HUDEP-2 (cell line): ENCODE data around the gene RBM17.
A peak's percentile ranks its signal among the peaks of the same experiment; 100 is the strongest.
"Not testable (repeated sequence)": the region's sequence is repeated elsewhere in the genome, so short reads cannot be mapped to it uniquely, and the experiment has no call there.

Experiments used
- DNase-seq, 76 experiments: peaks; one replicate each; lab custom pipeline; 2025; ENCODE audit not compliant: unreplicated experiment in 76 of 76; lab: John Stamatoyannopoulos, UW

Gene RBM17

DNA sequence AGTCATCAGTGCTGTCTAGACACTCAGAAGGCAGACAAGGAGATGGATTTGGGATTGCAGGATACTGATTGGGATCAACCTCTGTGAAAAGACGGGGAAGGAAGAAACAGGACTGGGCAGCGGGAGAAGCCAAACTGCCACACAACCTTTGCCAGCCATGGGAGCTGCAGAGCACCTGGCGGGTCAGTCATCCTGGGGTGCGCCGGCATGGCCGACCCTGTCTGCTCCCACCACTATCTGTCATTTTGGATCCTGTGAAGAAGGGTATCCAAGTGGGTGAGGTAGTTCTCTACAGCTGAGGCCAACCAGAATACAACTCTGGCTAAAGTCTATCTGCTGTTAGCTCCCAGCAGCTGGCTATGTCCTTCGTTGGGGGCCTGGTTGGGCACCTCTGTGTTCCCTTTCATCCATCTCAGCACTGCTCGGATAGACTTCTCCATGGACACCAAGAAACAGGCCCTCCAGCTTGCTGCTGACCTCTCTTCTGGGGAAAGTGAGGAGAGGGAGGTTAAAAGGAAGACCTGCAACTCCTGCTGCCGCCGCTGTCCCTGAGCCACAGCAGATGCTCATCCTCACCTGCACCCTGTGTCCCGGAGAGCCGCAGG lies 11.7 kb upstream of the RBM17 start:
- no peak for DNase-seq

DNA sequence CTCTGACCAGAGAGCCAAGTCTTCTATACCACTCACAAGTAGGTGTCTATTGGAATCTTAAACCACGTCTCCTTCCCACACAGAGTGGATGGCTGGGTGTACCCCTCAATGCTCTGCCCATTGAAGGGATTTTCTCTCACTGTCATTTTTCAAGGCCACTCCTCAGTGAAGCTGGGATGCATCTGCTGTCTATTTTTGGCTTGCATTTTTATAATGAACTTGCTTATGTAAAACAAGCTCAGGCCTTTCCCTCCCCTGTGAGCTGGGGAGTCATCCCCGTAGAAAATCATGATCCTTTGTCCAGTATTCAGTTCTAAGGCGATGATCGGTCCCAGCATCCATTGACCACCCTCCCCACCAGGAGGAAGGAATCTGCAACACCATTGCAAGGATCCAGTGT lies 9.8 kb upstream of the RBM17 start:
- DNase-seq = no peak

DNA sequence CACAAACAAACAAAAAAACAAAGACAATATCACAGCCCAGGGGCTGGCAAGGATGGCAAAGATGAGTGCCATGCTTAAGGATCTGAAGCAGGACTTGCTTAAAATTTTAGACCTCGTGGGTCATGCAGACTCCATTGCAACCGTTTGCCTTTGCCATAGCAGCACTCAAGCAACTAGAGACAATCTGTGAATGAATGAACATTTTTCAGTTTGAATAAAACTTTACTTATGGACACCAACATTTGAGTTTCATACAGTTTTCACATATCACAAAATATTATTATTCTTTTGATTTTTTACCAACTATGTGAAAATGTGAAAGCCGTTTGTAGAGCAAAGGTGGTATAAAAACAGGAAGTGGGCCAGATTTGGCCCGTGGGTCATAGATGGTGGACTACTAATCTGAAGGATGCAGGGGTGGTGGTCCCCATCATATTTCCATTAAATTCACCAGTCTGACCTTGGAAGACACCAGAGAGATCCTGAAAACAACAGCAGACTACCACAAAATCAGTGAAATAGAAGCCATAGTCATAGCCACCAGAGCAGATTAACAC lies 8.3 kb upstream of the RBM17 start:
- no peak for DNase-seq

DNA sequence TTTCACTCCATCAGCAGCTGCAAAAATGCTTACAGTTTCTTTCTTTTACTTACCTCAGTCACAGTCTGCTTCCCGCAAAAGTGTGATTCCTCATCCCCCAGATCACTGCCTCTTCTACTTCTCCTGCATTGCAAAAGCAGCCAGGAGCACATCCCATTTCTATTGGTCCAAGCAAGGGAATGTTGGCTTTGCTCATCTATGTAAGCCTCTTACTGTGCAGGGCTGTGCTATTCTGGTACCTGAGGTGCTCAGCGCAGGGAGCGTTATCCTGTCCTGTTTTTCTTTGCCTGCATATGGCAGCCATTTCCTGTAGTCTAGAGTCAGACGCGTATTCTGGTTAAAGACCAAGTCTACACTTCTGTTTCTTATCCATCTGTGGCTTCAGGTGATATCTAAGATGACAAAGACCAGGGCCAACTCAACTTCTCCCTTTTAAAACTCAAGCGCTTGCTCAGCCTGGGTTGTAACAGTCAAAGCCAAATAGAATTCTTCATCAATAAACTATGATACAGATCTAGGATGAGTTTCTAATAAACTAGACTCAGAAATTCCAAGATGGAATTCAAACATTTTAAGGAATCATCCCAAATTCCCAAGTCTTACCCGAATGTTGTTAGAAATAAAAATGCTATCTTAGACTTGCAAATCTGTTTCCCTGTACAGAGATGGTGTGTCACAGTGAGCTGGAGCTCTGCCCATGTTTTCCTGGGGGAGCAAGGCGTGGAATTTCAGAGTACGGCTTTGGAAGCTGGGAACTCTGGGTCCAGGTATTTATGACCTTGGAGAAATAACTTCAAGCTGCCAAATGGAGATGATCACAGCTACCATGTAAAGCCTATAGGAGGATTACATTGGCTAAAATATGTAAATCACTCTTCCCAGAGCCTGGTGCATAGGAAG lies 6.1 kb upstream of the RBM17 start:
- no peak for DNase-seq

DNA sequence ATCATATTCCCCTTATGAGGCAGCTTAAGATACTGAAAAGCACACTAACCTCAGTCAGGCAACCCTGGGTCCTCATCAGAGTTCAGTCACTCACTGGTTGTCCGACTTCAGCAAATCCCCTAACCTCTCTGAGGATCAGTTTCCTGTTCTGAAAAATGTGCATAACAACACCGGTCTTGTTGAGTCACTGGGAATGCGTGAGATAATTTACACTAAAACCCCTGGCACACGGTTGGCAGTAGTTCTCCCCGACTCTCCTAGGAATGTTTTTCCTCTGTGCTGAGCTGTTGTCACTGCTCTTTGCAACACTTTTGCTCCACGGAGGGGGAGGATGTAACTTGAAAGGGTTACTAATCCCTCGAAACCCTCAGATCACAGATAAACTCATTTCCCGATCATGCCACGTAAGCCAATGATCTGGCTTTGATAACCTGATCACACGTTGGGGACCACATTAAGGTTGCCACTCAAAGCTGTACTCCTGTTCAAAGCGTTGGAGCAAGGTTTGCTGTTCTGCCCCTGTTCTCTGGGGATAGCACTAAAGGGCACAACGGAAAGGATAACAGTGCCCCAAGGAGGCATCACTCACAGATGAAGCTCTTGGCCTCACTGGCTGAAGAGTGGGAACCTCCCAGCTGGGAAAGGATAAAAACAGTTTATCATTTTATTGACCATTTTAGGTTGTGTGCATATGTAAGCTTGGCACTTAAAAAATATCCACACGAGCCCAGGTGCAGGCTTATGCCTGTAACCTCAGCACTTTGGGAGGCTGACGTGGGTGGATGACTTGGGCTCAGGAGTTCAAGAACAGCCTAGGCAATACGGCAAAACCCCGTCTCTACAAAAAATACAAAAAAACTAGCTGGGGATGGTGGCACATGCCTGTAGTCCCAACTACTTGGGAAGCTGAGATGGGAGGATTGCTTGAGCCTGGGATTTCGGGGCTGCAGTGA lies 5.0 kb upstream of the RBM17 start:
- no peak for DNase-seq

DNA sequence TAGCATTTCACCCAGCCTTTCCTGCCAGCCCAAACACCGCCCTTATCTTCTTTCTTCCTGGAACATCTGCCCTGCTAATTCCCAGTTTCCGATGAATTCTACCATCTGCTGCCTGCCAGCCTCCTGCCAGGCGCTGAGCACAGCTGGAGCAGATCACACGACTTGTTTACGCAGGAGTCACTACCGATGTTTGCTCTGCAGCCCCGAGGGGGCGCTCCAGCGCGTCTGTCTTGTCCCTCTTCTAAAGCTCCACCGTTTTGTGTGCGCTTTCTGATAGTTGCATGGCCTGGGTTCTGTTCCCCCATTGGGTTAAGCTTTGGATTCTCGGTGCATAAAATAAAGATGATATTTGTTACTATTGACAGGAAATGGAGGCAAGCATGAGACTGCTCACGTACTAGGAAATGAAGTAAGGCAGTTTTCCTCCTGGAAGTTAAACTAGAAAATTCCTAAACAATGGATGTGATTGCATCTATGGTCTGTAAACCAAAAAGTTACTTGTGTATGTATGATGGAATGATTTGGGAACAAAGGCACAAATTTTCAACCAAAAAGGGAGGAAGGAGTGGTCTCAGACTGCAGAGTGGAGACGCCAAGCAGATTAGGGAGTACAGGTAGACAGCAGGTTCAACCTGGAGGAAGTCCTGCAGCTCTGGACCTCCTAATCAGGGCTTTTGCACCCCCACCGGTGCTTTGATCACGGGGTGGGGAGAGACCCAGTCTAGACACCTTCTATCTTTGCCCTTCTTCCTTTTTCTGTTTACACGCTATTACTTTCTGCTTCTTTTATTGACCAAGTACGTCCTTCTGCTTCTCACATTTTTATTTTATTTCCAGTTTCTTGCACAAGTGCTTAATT lies 2.2 kb upstream of the RBM17 start:
- DNase-seq = peak in 73 of 76 experiments; percentile 10 to 83 (median 68)

DNA sequence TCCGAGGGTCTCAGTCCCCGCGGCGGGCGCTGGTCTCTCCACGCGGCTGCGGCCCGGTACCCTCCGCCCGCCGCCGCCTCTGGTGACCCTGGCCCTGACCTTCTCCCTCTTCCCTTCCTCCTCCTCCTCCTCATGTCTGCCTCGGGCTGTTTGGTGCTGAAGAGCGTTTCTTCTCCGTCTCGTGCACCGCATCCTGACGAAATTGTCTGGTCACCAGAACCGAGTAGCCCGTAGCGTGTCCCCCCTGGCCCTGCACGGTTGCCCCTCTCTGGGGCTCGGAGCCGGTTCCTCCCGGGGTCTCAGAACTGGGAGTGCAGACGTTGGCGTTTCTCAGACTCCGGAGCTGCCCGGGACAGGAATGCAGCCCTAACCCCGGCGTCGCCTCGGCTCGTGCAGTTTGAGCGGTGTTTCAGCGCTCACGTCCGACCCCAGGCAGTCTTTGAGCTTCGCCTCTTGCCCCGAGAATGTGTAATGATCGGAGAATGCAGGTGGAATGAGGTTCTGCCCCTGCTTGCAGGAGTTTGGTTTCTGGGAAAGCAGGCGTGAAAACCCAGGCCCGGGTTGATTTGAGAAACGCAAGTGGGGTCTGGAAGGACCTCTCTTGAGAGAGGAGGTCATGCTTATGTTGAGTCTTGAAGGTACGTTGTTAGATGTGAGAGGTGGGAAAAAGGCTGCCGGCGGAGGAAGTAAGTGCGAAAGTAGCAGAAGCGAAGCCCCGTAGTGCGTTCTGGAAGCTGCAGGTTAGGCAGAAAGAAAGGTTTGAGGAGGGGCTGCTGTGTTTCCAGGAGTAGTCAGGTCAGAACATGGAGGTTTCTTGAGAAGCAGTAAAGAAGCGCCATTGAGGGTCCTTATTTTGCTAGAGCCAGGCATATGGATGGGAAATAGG lies 743 bp downstream of the RBM17 start:
- DNase-seq = peak in 4 of 76 experiments; percentile 10 to 39 (median 22)

DNA sequence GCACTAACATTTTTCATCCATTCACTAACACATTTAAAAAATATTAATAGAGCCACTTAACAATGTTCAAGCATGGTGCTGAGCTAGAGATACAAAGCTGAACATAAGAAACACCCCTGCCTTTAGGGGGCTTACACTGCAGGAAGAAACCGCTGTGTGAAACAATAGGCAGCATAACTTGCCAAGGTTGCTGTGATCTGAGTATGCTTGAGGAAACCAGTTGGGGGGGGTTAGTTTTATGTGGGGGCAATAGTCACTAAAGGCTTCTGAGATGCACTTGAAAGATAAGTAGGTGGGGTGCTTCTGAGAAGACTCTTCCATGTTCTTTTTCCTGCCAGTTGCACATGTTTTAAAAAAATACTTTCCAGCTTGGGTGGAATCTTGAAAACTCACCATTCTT lies 2.8 kb downstream of the RBM17 start:
- peak in 7 of 76 experiments; percentile 1 to 29 (median 7) for DNase-seq

DNA sequence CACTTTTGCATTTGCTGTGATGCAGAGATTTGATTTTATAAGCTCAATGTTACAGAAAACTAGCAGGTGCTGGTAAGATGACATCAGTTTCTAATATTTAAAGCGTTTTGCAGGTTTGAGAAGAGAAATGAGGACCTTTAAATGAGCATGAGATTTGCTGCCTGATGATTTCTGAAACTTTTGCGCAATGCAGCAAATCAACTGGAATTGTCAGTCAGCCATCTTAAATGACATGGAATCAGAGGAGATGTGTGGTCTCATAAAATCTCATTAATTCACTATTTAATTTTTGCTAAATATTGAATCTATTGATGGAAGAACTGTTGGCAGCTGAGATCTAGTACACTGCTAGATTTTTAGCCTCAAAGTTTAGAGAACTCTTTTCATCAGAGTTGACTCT lies 3.9 kb downstream of the RBM17 start:
- no peak for DNase-seq

DNA sequence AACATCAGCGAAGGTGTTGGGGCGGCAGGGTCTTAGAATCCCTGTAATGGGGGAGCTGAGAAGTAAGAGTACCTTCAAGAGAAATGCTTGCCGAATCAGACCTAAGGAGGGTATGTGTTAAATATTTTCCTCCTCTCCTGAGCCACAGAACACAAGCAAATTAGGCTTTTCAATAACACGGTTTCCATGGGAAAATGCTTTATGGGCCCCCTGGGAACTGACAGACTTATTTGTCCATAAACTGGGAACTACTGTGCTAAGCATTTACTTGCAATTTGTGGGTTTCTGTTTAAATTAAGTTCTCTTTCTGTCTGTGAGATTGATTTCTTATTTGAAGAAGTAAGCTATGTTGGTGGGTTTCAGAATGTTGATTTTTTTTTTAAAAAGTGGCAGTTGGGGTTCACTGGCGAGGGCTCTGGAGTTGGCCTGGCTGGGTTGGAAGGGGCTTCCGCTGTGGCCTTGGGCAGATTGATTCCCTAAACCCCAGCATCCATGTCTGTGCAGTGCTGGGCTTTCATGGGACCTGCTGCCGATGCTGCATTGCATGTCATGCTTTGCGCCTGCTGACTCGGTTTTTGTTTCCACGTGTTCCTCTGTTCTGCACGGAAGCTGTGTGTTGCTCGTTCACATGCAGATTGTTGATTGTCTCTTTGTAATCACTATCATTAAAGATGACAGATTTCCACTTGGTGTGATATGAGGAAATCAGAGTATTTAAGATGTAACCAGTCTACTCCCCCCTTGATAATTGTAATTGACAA lies 7.2 kb downstream of the RBM17 start:
- no peak for DNase-seq

DNA sequence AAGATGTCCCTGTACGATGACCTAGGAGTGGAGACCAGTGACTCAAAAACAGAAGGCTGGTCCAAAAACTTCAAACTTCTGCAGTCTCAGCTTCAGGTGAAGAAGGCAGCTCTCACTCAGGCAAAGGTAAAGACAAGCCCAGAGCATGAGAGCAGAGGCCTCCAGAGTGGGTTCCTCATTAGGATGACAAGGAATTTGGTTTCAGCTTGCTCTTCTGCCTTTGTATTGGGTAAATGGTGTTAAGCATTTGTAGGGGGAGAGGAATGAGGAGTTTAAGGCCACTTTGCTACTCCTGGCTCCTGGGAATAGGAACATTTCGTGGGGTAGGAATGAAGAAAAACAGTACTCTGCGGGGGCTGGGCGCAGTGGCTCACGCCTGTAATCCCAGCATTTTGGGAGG lies 8.2 kb downstream of the RBM17 start:
- no peak for DNase-seq

DNA sequence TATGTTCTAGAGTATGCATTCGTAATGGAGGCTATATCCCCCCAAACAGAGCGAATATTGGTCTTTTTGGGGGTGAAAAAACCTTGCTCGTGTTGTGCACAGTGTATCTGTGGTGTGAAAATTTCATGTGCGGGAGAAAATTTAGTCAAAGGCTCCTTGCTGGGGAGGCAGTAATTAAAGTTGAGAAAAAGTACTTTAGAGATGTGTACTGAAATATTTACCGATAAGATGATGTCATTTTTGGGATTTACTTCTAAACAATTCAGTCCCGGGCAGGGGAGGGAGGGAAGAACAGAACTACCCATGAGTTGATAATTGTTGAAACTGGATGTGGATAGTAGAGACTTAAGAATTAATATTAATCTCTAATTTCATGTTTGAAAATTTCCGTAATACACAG lies 9.3 kb downstream of the RBM17 start:
- no peak for DNase-seq

DNA sequence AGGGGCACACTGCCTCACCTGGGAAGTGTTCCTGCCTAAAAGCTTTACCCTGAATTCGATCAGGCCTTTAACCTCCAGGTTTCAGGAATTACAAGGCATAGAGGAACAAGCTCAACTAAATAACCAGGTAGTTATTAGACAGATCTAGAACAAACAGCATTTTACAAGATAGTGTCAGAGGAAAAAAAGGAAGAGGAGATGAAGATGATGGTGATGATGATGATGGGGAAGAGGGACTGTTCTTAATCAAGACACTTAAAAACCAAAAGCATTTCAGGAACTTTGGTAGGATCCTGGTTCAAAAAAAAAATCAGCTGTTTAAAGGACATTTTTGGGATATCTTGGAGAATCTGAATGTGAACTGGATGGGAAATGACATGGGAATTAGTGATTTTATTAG lies 11.5 kb downstream of the RBM17 start:
- no peak for DNase-seq

DNA sequence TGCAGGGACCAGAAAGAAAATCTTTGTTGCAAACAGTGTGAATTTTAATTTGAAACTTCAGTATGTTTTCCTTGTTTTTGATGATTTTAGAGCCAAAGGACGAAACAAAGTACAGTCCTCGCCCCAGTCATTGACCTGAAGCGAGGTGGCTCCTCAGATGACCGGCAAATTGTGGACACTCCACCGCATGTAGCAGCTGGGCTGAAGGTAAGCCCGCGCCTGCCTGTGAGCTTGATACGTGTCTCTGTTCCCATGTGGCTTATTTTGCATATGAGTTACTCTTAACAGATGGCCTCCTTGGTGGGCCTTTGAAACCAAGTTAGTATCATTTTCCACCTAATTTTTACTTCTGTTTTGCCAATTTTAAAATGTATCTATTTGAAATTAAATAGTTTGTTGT lies 12.3 kb downstream of the RBM17 start:
- no peak for DNase-seq

DNA sequence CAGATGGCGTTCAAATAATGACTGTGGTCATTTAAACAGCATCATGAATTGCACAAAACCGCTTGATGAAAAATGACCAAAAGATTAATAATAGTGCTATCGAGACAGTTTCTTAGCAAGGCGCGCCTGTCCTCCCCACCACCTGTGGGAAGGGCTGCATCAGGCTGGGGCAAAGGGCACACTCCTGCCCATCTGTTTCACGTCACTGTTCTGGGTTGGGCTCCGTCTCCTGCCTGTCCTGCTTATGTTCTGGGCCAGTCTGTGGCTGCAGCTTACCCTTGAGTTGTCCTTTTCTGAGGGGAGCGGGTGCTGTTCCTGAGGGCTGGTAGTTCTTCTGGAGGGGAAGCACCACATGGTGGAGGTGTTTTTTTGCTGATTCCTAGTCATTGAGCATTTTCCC lies 13.3 kb downstream of the RBM17 start:
- DNase-seq = no peak

DNA sequence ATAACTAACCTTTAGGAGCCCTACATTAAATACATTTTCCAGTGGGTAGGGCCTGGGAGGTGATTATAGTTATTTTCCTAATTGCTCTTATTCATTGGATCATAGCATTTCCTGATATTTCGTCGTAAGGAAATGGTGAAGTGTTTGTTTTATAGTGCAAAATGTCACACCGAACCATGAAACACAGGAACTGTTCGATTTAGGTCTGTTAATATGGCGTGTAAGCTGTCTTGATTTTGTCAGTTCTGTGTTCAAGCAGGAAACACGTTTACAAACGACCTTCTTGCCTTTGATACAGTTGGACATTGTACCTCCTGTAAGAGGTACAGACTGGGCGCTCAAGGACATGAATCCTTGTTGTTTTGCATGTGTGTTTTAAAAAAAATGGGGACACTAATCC lies 14.8 kb downstream of the RBM17 start:
- no peak for DNase-seq

DNA sequence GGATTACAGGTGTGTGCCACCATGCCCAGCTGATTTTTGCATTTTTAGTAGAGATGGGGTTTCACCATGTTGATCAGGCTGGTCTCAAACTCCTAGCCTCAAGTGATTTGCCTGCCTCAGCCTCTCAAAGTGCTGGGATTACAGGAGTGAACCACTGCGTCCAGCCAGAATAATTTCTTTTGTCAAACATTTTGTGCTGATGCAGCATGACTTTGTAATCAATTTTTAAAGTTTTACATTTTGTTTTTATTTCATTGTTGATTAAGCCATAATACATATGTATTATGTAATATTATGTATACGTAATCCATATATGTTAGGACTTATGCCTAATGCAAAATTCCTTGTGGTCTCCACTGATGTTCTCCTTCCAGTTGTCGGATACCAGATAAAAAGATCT lies 18.8 kb downstream of the RBM17 start:
- DNase-seq = not testable (repeated sequence)

DNA sequence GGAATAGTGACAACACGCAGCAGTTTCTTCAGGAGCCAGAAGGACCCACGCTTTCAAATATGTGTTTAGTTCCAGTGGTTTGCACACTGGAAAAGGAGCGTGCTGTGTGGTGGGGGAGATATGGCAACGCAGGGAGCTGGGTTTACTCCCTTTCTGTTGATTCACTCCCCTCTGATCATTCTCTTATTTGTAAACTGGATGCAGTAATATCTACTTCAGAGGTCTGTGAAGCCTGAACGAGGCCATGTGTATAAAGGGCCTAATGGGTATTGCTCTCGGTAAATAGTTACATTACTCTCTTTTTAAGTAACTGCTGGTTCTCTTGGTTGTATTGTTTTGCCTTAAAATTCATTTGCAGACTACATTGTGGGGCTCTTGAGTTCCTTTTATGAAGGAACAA lies 19.2 kb downstream of the RBM17 start:
- no peak for DNase-seq
